ENCODE measurements around the gene FREY1. TPM values are rescaled to one million over a fixed set of nuclear protein-coding genes. Genes with fewer than 3 reads are reported as not detected.

Gene FREY1
- total RNA-seq, 1 experiment from 2014 or later, result not detected

Other genes with a start within 250 kb of the FREY1 start
- 1.5 TPM in 1 of 2 replicates, not detected in the other for gene CHST1, start 241.6 kb downstream of the FREY1 start, total RNA-seq (2014; rRNA removed; shearing (Covaris generic); ENCODE audit: low replicate concordance)
- gene SLC35C1, start 102.1 kb downstream of the FREY1 start, total RNA-seq (2014; rRNA removed; shearing (Covaris generic); ENCODE audit: low replicate concordance), result 4.8 and 4.9 TPM in 2 replicates
- 6.9 and 11.1 TPM in 2 replicates for gene CRY2, start 59.8 kb downstream of the FREY1 start, total RNA-seq (2014; rRNA removed; shearing (Covaris generic); ENCODE audit: low replicate concordance)
- gene MAPK8IP1, start 21.6 kb downstream of the FREY1 start, total RNA-seq (2014; rRNA removed; shearing (Covaris generic); ENCODE audit: low replicate concordance), result 6.5 and 6.9 TPM in 2 replicates
- gene PEX16, start 10.6 kb upstream of the FREY1 start, total RNA-seq (2014; rRNA removed; shearing (Covaris generic); ENCODE audit: low replicate concordance), result 30.0 and 38.2 TPM in 2 replicates
- not detected in 2 replicates for gene LARGE2, start 15.4 kb upstream of the FREY1 start, total RNA-seq (2014; rRNA removed; shearing (Covaris generic); ENCODE audit: low replicate concordance)
- 1.2 and 12.0 TPM in 2 replicates for gene PHF21A, start 214.2 kb upstream of the FREY1 start, total RNA-seq (2014; rRNA removed; shearing (Covaris generic); ENCODE audit: low replicate concordance)

All from Caki2 (cell line).